ENCODE data around the gene NOL11. TPM values are rescaled to one million over a fixed set of nuclear protein-coding genes. Genes with fewer than 3 reads are reported as not detected.
"Not testable (repeated sequence)": the region's sequence is repeated elsewhere in the genome, so short reads cannot be mapped to it uniquely, and the experiment has no call there.

Gene NOL11
- total RNA-seq (2014; rRNA removed; shearing (Covaris generic)) = 81.0 and 82.1 TPM in 2 replicates

DNA sequence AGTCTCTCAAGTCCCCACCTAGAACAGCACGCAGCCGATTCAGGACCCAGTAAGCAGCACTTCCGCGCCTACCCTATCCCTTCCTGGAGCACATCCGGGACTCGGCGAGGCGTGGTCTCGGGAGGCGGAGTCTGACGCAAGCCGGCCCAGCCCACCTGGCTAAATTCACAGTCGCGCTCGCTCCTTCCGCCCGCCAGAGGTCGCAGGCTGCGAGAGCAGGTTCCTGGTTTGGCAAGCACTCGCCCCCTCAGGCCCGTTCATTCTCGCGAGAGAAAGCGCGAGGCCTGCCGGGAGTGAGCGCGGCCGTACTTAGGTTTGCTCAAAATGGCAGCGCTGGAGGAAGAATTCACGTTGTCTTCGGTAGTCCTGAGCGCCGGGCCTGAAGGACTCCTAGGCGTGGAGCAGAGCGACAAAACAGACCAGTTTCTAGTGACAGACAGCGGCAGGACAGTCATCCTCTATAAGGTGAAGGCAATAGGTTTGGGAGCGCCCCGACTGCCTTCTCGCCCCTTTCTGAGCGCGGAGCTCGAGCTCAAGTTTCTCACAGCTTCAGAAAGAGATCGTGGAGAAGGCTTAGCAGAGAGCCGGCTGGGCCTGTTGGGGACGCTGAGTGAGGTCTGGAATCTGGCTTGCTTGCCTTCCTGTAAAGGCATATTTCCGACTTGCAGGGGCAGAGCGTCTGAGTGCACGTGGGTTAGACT lies at the start of gene NOL11:
Gene NOL11 (plus strand): TSS at position 313 of the 701 bp plus-strand sequence. CDS start 12 bp downstream, at position 325.
- DNase-seq (ENCODE audit: low spot score) = peak; percentile 96

- DNase-seq (ENCODE audit: low spot score) = no peak
Observed at GRCh38 chr17:67671493-67671892, 46.2 kb upstream of the NOL11 start.

- DNase-seq (ENCODE audit: low spot score) = no peak
Observed at GRCh38 chr17:67672592-67673335, 45.0 kb upstream of the NOL11 start.

DNA sequence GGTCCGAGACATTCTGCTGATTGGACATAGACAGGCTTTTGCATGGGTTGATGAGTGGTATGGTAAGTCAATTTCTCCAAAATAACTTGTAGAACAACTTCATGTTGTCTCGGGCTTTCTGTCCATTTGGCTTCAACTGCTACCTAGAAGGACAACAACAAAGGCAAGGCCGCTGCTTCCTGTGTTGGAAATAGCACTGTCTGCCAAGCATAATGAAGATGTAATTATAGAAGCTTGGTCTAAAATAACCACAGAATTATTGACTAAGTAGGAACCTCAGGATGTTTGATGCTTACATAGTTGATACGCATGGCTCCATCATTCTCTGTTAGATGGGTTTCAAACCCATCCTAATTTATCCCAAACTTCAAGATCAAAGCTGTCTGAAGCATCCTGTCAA lies 42.3 kb upstream of the NOL11 start:
- no peak for DNase-seq (ENCODE audit: low spot score)

GRCh38 chr17:67676305-67676704 lies 41.4 kb upstream of the NOL11 start:
- no peak for DNase-seq (ENCODE audit: low spot score)

- DNase-seq (ENCODE audit: low spot score) = no peak
Observed at GRCh38 chr17:67678414-67678813, 39.3 kb upstream of the NOL11 start.

DNA sequence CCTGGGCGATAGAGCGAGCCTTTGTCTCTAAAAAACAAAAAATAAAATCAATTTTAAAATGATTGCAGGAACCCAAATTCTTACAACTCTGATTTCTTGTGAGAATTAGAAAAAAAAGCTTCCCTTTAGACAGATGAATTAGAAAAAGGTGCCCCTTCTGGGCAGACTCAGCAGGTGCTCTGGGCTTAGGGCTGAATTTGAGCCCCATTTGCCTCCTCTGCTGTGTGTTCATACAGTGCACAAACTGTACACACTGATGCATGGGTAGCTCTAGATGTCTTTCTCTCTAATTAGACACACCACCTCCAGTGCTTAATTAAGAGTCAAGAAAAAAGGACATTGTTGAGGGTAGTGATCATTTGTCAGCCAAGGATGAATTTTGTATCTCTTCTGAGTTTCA lies 38.5 kb upstream of the NOL11 start:
- no peak for DNase-seq (ENCODE audit: low spot score)

GRCh38 chr17:67679721-67680120 lies 38.0 kb upstream of the NOL11 start:
- no peak for DNase-seq (ENCODE audit: low spot score)

DNA sequence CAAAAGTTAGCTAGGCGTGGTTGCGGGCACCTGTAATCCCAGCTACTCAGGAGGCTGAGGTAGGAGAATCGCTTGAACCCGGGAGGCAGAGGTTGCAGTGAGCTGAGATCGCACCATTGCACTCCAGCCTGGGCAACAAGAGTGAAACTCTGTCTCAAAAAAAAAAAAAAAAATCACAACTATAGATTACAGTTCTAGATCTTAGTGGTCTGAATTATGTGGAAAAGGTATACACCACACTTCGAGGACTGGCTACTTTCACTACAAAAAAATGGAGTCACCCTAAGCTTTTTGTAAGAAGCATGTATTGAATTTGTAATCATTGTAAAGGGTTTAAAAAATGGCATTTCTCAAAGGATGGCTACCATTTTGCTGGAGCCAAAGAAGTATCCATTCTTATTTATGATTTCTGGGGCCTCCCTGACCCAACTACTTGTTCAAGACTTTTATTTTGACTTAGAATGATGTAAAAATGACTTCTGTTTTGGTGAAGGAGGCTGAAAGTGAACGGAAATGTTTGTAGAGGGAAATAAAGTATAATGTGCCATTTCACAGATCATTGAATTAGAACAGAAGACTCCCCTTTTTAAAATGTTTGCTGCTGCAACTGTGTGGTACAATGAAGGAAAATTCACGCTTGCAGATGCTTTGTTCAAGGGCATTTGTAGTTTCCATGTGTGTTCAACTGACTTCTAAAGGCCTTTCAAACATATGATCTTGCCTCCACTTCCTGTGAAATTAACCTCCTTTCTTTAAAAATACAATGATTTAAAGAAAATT lies 37.1 kb upstream of the NOL11 start:
- no peak for DNase-seq (ENCODE audit: low spot score)

DNA sequence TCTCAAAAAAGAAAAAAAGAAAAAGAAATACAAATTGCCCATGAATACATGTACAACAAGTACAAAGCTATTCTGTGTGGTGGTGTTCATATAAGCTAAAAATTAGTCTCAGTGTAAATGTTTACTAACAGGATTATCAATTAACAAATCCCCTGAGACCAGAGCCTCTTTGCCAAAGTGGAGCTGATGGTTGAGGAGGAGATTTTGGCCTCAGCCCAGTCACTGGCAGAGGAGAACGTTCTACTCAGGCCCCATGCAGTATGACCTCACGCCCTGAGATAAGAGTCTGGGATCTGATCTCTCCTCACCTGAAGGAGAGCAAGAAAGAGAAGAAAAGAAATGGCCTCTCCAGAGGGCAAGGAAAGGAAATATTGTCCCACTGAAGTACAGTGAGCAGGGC lies 35.5 kb upstream of the NOL11 start:
- DNase-seq (ENCODE audit: low spot score) = no peak

DNA sequence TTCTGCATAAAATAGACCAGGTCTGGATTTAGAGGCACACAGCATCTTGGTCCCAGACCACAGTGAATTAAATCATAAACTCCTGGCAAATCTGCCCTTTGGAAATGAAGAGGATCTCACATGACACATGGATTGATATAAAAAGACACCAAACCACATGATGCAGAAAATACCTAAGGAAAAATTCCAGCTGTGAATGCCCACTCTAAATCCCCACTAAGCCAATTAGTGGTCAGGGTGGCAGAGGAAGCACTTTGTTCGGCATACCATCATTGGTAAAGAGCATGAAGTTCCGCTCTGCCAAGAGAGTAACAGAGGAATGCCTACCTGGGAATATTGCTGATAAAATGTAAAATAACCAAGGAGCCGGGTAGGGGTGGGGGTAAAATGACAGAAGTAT lies 32.4 kb upstream of the NOL11 start:
- no peak for DNase-seq (ENCODE audit: low spot score)

GRCh38 chr17:67686241-67686640 lies 31.5 kb upstream of the NOL11 start:
- no peak for DNase-seq (ENCODE audit: low spot score)

GRCh38 chr17:67687511-67687910 lies 30.2 kb upstream of the NOL11 start:
- no peak for DNase-seq (ENCODE audit: low spot score)

DNA sequence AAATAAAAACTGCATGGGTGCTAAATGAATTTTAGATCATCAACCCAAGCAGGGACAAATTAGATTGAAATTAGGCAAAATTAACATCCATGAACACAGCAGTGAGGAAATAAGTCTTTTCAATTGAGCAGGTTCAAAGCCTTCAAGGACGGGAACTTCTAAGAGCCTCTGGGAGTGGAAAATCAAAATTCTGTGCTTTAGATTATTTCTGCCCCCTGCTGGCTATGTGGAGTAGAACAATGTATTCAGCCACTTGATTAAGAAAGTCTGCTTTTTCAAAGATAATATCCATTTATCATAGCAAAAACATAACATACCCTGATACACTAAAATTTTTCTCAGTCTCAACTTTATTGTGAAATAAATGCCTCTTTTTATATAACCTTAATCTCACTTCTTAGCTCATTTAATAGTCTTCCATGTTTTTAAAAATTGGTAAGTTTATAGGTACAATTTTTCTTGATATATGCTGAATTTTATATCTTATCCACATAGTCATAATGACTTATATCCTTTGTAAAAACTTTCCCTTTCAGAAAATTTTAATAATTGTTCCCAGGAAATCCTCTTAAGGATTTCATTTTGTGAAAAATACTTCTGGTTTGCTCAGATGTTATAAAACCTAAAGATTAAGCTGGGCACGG lies 28.1 kb upstream of the NOL11 start:
- DNase-seq (ENCODE audit: low spot score) = peak; percentile 72

DNA sequence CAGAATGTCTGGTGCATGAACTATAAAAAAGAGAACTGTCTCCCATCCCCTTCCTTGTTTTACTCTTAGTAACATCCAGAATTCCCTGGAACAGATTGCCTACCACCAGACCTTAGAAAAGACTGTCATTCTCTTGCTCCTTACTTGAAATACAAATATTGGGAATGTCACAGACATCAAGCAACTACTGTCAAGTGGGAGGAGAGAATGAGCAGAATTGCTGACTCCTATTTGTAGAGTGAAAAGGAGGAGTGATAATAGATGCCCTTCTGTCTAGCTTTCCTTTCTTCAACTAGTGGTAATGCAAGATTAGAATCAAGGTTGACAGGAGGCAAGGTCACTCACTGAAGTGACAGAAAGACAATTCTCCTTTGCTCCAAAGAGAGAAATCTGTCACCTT lies 23.9 kb upstream of the NOL11 start:
- DNase-seq (ENCODE audit: low spot score) = no peak

DNA sequence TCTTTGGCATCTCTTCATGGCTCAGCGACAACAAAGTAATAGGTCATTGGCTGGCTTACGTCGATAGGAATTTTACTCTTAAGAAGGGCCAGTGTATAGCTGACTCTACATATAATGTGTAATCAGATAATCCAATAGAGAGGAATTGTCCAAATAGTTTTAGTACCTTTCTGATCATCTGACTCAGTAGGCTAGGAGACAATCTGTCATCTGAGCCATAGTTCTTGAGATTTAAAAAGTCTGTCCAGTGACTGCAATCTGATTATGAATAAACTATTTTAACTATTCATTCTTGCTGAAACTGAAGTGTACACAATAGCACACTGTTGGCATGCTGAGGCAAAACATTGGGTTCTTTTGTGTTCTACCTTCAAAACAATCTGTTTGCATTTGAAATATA lies 21.4 kb upstream of the NOL11 start:
- DNase-seq (ENCODE audit: low spot score) = no peak

DNA sequence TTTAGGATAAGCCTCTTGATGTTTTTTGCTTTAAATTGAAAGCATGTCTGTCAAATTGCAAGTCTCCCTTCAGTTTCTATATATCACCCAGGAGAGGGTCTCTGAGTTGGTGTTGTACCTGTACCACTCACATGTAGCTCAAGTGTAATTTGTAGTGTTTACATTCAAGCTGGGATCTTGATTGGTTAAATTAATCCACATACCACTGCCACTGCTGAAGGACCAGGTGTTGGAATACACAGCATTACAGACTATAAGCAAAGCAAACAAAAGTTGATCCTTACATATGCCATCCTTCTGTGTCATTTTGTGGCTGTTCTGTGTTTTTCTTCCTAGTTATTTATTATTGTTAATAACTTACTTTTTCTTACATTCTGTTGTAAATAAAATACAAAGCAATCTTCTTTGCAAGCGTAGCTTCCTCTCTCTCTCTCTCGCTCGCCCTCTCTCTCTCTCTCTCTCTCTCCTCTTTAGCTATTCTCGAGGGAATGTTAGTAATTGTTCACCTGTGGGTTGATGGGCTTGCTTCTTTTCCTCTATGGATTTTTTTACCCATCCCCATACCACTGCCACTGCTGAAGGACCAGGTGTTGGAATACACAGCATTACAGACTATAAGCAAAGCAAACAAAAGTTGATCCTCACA lies 20.8 kb upstream of the NOL11 start:
- DNase-seq (ENCODE audit: low spot score) = no peak

DNA sequence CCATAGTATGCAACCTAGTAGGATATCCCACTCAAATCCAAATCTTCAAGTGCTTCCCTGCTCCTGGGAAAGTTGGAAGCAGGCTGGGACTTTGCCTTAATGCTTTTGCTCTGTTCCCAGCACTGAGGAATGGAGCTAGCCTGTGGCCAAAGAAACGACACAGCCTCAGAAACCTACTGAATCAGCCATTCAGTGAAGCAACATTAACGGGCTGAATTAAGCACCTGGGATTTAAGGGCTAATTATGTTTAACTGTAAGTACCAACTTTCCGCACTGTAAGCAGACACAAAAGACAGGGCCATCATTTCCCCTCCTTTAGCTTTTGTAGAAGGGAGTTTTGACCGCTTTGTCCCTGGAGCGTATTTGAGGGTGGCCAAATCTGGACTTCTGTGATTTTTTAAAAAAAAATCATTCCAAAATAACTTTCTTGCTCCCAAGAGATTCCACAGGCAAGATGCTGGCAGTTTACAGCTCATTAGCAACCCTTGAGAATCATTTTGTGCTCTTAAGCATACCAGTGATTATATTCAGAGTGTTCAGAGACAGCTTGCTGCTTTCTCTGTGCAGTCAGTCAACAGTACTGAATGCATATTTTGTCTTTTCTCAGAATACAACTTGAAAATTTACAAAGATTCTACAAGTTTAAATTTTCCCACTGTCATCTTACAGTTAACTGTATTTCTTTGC lies 17.6 kb upstream of the NOL11 start:
- DNase-seq (ENCODE audit: low spot score) = no peak

DNA sequence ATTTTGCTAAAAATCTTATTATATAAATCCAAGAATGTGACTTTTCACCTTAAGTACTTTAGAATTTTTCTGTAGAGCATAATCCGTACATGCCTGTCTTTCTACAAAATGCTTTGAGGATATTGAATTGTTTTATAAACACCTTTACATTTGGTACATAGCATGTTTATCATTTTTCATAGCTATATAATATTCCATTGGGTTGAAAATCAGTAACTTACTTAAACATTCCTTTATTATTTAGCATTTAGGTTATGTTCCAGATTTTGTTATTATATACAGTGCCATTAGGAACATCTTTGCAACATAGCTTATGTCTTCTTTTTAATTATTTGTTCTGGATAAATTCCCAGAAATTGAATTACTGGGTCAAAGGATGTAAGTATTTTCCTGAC lies 17.0 kb upstream of the NOL11 start:
- DNase-seq (ENCODE audit: low spot score) = no peak

- DNase-seq (ENCODE audit: low spot score) = not testable (repeated sequence)
Observed at GRCh38 chr17:67702861-67703260, 14.9 kb upstream of the NOL11 start.

DNA sequence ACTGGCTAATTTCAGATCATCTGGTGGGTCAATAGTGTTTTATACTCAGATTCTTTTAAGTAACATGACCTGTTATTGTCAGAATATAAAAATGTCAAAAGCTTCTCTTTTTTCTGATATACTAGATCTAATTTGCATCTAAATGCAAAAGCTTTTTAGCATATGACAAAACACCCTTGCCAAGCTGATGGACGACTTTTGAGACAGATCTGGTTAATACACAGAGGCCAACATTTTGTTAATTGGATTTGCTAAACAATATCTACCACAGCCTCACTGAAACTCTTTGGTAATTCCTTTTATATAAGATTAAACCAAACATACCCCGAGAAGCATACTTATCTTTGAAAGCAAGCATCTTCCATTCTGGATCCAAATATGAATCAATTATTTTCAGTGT lies 10.3 kb upstream of the NOL11 start:
- DNase-seq (ENCODE audit: low spot score) = no peak
